ENCODE data around the gene ABAT. TPM values are rescaled to one million over a fixed set of nuclear protein-coding genes. Genes with fewer than 3 reads are reported as not detected.

ABAT gene
- total RNA-seq (2014; rRNA removed; shearing (Covaris generic)) (5.2 and 8.0 TPM in 2 replicates), polyA plus RNA-seq (2016; fragmentation: Nextera tagmentation; extraction: Ambion mirVana) (4.0 and 4.7 TPM in 2 replicates)

DNA sequence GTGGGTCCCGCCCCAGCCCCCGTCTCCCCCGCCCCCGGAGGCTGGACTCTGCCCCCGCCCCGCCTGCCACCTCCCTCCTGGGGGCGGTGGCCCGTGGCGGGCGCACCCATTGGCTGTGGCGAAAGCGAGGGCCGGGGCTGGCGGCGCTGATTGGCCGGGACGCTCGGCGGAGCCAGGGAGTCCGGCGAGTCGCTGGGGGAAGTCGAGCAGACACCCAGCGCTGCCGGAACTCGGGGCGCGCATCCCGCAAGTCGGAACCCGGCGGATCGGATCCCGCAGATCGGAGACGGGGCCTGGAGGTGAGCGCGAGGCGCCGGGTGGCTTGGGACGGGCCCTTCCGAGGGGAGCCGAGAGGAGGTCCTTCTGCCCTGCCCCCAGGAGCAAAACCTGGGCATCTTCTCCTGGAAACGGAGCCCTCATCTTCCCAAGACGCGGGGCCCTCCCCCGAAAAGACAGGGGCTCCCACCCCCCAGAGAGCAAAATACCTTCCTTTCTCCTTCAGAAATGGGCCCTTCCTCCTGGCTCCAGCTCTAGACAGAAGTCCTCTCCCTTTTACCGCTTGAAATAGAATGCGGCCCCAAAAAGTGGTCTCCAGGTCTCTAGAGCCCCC lies at the start of gene ABAT:
Gene ABAT (plus strand): TSS at position 205 of the 610 bp plus-strand sequence. CDS start 61,123 bp downstream, outside the sequence.
- Histone ChIP-seq H3K9me2 (ENCODE audit: insufficient read depth) (no peaks in the 10 kb centered on the region), H3K36me3 (ENCODE audit: low read depth) (no peaks in the 10 kb centered on the region), H3K9ac (peak within 1 kb of the TSS; percentile 76), H3K9me3 (ENCODE audit: low read depth) (no peaks in the 10 kb centered on the region), H3K79me2 (ENCODE audit: insufficient read depth) (no peaks in the 10 kb centered on the region), H3K4me2 (ENCODE audit: unreplicated experiment) (peak within 1 kb of the TSS; percentile 93), H2AFZ (peak within 1 kb of the TSS; percentile 91), H3K27me3 (replicated peaks; ENCODE audit: insufficient read depth) (no peaks in the 10 kb centered on the region), H3K27ac (no peak within 1 kb of the TSS), H4K20me1 (ENCODE audit: insufficient read depth) (no peaks in the 10 kb centered on the region), H3F3A (ENCODE audit: insufficient read depth) (peaks cover 18% of the 10 kb centered on the region), H3K4me1 (ENCODE audit: insufficient read depth) (peaks cover 25% of the 10 kb centered on the region), H3K4me3 (peak within 1 kb of the TSS; percentile 87)
- WGBS, 2 experiments (ENCODE audit: low coverage in 1 of 2, low lambda C conversion rate in 2 of 2, missing lambda C conversion rate in 2 of 2), result 3 to 4% methylated on average over 41 to 49 of the region's 49 CpGs
- TF ChIP-seq EZH2phosphoT487 (IDR thresholded peaks at IDR 0.05; ENCODE audit: insufficient read depth, low read depth), result no peak
- no peak for TF ChIP-seq EZH2 (IDR thresholded peaks at IDR 0.05; ENCODE audit: insufficient read depth, poor library complexity, severe bottlenecking)
- in situ Hi-C loops (cut with MboI), result no loop called here
- DNase-seq, result peak; percentile 93

GRCh38 chr16:8625491-8626087 lies 48.8 kb upstream of the ABAT start:
- H3K9me2 ChIP-seq (ENCODE audit: insufficient read depth), result no peaks in the 10 kb centered on the region
- no peak for DNase-seq
- in situ Hi-C loops (cut with MboI), result no loop called here
- H3K36me3 ChIP-seq (ENCODE audit: low read depth), result peaks cover 31% of the 10 kb centered on the region
- TF ChIP-seq EZH2phosphoT487 (IDR thresholded peaks at IDR 0.05; ENCODE audit: insufficient read depth, low read depth) (no peak), EZH2 (IDR thresholded peaks at IDR 0.05; ENCODE audit: insufficient read depth, poor library complexity, severe bottlenecking) (no peak)
- 93 to 94% methylated on average over 10 of the region's 10 CpGs for WGBS, 2 experiments (ENCODE audit: low coverage in 1 of 2, low lambda C conversion rate in 2 of 2, missing lambda C conversion rate in 2 of 2)
- H3F3A ChIP-seq (ENCODE audit: insufficient read depth), result no peaks in the 10 kb centered on the region
- H3K4me1 ChIP-seq (ENCODE audit: insufficient read depth), result peaks cover 15% of the 10 kb centered on the region
- no peaks in the 10 kb centered on the region for H3K9me3 ChIP-seq (ENCODE audit: low read depth)
- H3K27me3 ChIP-seq (replicated peaks; ENCODE audit: insufficient read depth), result no peaks in the 10 kb centered on the region
- H3K79me2 ChIP-seq (ENCODE audit: insufficient read depth), result peaks cover 56% of the 10 kb centered on the region
- no peak overlapping the region for H3K4me3 ChIP-seq
- H4K20me1 ChIP-seq (ENCODE audit: insufficient read depth), result no peaks in the 10 kb centered on the region
- H2AFZ ChIP-seq, result no peak overlapping the region
- H3K9ac ChIP-seq, result no peak overlapping the region
- H3K27ac ChIP-seq, result no peak overlapping the region
- H3K4me2 ChIP-seq (ENCODE audit: unreplicated experiment), result no peak overlapping the region

DNA sequence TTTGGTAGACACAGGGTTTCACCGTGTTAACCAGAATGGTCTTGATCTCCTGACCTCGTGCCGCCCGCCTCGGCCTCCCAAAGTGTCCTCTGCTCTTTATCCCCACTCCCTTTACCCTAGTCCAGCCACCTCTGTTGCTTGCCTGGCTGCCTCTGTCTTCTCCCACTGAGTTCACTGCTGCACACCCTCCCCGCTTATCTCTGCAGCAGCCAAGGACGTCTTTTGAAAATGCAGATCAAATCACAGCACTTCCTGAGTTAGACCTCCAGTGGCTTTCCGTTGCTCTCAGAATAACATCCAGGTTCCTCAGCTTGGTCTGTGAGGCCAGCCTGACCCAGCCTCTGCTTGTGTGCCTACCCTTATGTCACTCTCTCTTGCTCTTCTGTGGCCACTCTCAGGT lies 47.5 kb upstream of the ABAT start:
- no peaks in the 10 kb centered on the region for H3K27me3 ChIP-seq (replicated peaks; ENCODE audit: insufficient read depth)
- no peaks in the 10 kb centered on the region for H3F3A ChIP-seq (ENCODE audit: insufficient read depth)
- H3K27ac ChIP-seq, result no peak overlapping the region
- peaks cover 57% of the 10 kb centered on the region for H3K79me2 ChIP-seq (ENCODE audit: insufficient read depth)
- no peaks in the 10 kb centered on the region for H3K9me2 ChIP-seq (ENCODE audit: insufficient read depth)
- no peak overlapping the region for H3K4me3 ChIP-seq
- H4K20me1 ChIP-seq (ENCODE audit: insufficient read depth), result no peaks in the 10 kb centered on the region
- WGBS, 2 experiments (ENCODE audit: low coverage in 1 of 2, low lambda C conversion rate in 2 of 2, missing lambda C conversion rate in 2 of 2), result 99 to 100% methylated on average over 8 of the region's 8 CpGs
- H3K4me1 ChIP-seq (ENCODE audit: insufficient read depth), result peaks cover 15% of the 10 kb centered on the region
- in situ Hi-C loops (cut with MboI), result no loop called here
- peaks cover 34% of the 10 kb centered on the region for H3K36me3 ChIP-seq (ENCODE audit: low read depth)
- H2AFZ ChIP-seq, result no peak overlapping the region
- H3K9me3 ChIP-seq (ENCODE audit: low read depth), result no peaks in the 10 kb centered on the region
- H3K4me2 ChIP-seq (ENCODE audit: unreplicated experiment), result no peak overlapping the region
- no peak for DNase-seq
- TF ChIP-seq EZH2phosphoT487 (IDR thresholded peaks at IDR 0.05; ENCODE audit: insufficient read depth, low read depth), result no peak
- TF ChIP-seq EZH2 (IDR thresholded peaks at IDR 0.05; ENCODE audit: insufficient read depth, poor library complexity, severe bottlenecking), result no peak
- H3K9ac ChIP-seq, result no peak overlapping the region

DNA sequence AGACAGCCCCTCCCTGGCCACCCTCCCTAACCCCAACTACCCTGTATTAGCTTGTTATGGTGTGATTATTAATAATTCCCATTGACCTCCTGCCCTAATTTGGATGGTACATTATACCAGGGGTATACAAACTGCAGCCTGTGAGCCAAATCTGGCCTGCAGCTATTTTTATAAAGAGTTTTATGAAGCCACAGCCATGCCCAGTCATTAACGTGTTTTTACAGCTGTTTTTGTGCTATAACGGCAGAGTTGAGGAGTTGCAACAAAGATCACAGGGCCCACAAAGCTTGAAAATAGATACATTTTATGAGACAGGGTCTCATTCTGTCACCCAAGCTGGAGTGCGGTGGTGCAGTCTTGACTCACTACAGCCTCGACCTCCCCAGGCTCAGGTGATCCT lies 47.0 kb upstream of the ABAT start:
- TF ChIP-seq EZH2 (IDR thresholded peaks at IDR 0.05; ENCODE audit: insufficient read depth, poor library complexity, severe bottlenecking) (no peak), EZH2phosphoT487 (IDR thresholded peaks at IDR 0.05; ENCODE audit: insufficient read depth, low read depth) (no peak)
- Histone ChIP-seq H3K27me3 (replicated peaks; ENCODE audit: insufficient read depth) (no peaks in the 10 kb centered on the region), H3K79me2 (ENCODE audit: insufficient read depth) (peaks cover 52% of the 10 kb centered on the region), H3K9me2 (ENCODE audit: insufficient read depth) (no peaks in the 10 kb centered on the region), H4K20me1 (ENCODE audit: insufficient read depth) (no peaks in the 10 kb centered on the region), H3K4me2 (ENCODE audit: unreplicated experiment) (no peak overlapping the region), H3K9me3 (ENCODE audit: low read depth) (no peaks in the 10 kb centered on the region), H3K36me3 (ENCODE audit: low read depth) (peaks cover 39% of the 10 kb centered on the region), H3K4me3 (no peak overlapping the region), H3K9ac (no peak overlapping the region), H3K4me1 (ENCODE audit: insufficient read depth) (peaks cover 15% of the 10 kb centered on the region), H3F3A (ENCODE audit: insufficient read depth) (no peaks in the 10 kb centered on the region), H3K27ac (no peak overlapping the region), H2AFZ (no peak overlapping the region)
- no peak for DNase-seq
- WGBS, 2 experiments (ENCODE audit: low coverage in 1 of 2, low lambda C conversion rate in 2 of 2, missing lambda C conversion rate in 2 of 2), result 86% methylated on average over 4 of the region's 4 CpGs
- in situ Hi-C loops (cut with MboI), result no loop called here
